ENCODE measurements around the gene RPGRIP1L.
A peak's percentile ranks its signal among the peaks of the same experiment; 100 is the strongest.

RPGRIP1L gene

DNA sequence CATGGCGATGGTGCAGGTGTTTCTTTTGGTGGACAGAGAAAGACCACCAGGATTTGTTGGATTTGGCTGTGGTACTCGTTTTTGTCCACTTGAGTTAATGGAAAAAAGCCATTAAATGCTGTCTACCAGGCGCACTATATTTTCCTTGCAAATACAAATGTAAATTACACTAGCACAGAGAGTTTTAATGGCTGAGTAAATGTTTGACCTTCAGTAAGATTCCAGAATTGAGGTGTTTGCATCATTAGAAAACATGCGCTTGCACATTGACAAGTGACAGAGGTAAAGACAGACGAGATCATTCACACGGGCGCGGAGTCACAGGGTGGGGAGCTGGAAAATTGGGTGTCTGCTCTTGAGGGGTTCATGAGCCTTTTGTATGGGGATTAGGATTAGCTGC lies 147.1 kb downstream of the RPGRIP1L start:
- no peak for TF ChIP-seq CTCF (conservative IDR thresholded peaks at IDR 0.05)
- H3K27ac ChIP-seq: peak overlapping the region; percentile 29

DNA sequence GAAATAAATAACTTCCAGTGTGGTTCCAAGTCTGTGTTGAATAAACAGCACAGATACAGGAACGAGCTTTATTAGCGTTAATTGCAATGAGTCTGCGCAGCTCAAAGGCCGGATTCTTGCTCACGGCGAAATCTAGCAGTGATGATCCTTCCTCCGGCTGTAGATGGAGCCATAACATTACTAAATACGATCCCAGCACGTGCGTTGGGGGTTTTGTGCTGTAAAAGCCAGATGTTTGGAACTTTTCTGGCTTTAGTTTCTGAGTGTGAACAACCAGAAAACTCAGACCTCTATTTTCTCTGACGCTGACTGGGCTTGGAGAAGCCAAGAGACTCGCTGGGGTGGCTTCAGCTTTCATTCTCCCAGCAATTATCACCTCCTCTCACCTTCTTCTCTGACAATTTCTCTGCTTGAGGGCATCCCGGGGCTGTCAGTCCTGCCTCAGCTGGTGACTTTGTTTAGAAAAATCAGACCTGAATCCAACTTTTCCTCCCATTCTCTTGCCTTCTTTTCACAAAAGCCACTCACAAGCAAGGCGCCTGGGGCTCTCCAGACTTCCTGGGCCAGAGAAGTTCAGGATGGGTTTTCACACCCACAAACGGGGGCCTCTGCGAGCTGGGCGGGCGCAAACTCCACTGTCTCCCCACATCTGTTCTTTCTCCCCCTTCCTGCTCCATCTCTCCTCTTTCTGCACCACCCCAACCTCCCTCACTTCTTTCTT lies 153.5 kb downstream of the RPGRIP1L start:
- no peak overlapping the region for H3K27ac ChIP-seq
- peak; percentile 72 for TF ChIP-seq CTCF (conservative IDR thresholded peaks at IDR 0.05)

Measured in VCaP (cell line).